Fibroblast of skin of abdomen (primary cell): ENCODE data around the gene CEP68. TPM values are rescaled to one million over a fixed set of nuclear protein-coding genes. Genes with fewer than 3 reads are reported as not detected.
A peak's percentile ranks its signal among the peaks of the same experiment; 100 is the strongest.
"Not testable (repeated sequence)": the region's sequence is repeated elsewhere in the genome, so short reads cannot be mapped to it uniquely, and the experiment has no call there.

Experiments
- DNase-seq: peaks from one replicate; pipeline ENCODE4 v3.0.0-alpha.2; 2013
- polyA plus RNA-seq, 2 experiments: library from polyadenylated mRNA; unstranded; fragments of 120-200 nt; gene quantifications; one replicate each; pipeline ENCODE4 v1.2.1, GENCODE V29; 2013; ENCODE audit not compliant: insufficient read length in 2 of 2

The CEP68 gene
- 10.7 TPM for polyA plus RNA-seq (2013, experiment 1 of 2; ENCODE audit: insufficient read length)
- polyA plus RNA-seq (2013, experiment 2 of 2; ENCODE audit: insufficient read length): 9.4 TPM

GRCh38 chr2:65056215-65057053, at the start of gene CEP68:
TSS of gene CEP68 (plus strand) at chr2:65056416. CDS start at chr2:65069445, 13,029 bp downstream.
- peak; percentile 96 for DNase-seq

DNA sequence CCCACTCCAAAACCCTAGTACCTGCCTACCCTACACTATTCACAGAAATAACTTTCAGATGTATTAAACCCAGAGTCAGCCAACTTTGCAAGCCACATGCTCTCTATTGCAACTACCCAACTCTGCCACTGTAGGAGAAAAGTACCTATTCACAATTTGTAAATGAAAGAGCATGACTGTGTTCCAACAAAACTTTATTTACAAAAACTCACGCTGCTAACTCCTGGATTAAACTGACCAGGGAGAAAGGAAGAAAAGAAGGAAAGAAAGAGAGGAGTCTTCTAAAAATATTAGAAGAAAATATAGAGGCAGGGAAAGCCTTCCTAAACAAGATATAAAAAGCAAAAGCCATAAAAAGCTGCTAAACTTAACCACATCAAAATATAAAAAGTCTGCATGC, 42.4 kb upstream of the CEP68 start:
- DNase-seq: no peak

DNA sequence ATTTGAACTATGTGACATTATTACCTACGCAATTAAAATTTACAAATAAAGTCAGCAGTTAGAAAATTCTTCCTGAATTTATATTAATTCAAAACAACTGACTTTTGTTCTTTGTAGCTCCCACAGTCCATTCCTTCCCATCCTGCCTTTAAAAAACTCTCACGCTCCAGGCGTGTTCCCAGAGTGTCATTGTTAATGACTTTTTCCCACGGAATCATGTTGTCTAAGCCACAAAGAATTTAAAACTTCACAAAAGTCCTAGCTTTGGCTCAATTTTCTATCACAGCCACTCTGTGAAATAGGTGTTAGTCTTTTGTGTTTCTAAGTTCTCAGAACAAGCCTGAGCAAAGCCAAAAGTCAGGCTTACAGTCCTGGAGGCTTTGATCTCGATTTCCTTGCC, 40.5 kb upstream of the CEP68 start:
- peak; percentile 9 for DNase-seq

DNA sequence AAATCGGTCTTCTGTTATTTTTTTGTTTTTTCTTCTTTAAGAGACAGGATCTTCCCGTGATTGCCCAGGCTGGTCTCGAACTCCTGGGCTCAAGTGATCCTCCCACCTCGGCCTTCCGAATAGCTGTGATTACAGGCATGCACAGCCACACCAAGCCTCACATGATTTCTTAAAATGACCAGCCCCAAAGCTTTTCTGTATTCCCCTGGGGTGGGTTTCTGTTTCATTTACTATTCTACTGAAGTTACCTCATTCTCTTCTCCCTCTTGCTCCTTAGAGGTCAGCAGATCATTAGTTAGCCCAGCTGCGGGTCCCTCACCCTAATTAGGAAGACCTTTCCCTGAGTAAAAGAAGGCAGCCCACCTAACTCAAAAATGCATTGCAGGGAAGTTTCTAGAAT, 39.4 kb upstream of the CEP68 start:
- DNase-seq: no peak

DNA sequence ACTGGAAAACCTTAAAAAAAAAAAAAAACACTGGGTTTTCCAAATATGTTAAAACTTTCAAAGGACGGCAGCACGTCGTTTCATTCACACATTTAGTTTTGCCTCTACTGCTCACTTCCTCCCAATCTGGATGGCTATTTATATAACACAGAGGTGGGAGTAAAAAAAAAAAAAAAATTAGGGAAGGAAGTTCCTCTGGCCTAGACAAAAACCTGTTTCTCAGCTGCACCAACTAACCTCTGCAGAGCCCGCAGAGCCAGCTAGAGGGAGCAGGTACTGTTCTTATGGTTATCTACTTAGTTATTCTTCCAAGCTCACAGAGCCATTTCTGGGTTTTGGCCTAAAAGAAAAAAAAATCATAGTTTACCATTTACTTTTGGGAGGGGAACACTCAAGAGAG, 38.9 kb upstream of the CEP68 start:
- no peak for DNase-seq

GRCh38 chr2:65018141-65018582, 38.1 kb upstream of the CEP68 start:
- no peak for DNase-seq

GRCh38 chr2:65019010-65019409, 37.2 kb upstream of the CEP68 start:
- no peak for DNase-seq

- no peak for DNase-seq
Observed at GRCh38 chr2:65019675-65020195, 36.5 kb upstream of the CEP68 start.

DNA sequence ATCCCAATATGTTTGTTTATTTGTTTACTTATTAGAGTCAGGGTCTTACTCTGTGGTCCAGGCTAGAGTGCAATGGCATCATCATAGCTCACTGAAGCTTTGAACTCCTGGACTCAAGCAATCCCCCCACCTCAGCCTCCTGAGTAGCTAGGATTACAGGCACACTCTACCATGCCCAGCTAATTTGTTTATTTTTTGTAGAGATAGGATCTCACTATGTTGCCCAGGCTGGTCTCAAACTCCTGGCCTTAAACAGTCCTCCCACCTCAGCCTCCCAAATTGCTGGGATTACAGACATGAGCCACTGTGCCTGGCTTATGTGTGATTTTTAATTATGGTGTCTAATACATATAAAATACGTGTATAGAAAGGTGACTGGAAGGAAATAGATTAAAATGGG, 36.0 kb upstream of the CEP68 start:
- DNase-seq: not testable (repeated sequence)

- no peak for DNase-seq
Observed at GRCh38 chr2:65020943-65021528, 35.2 kb upstream of the CEP68 start.

- no peak for DNase-seq
Observed at GRCh38 chr2:65021709-65022108, 34.5 kb upstream of the CEP68 start.

DNA sequence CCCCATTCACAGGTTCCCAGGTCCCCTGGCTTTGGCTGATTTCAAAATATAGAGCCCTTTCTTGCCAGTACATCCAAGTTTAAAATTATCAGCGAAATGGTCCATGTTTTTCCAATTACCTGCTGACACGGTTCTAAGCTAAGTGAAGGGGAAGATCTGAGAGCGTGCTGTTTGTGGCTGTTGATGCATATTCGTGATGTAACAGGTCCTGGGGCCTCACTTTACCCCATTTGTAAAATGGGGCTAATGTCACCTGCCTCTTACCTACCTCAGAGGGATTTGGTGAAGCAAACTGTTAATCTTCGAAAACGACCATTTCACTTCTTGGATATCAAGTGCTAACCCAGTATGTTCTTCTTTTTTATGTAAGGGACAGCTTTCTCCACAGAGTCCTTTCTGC, 34.0 kb upstream of the CEP68 start:
- DNase-seq: no peak

- DNase-seq: no peak
Observed at GRCh38 chr2:65023742-65024141, 32.5 kb upstream of the CEP68 start.

- DNase-seq: peak; percentile 92
Observed at GRCh38 chr2:65024149-65024829, 31.9 kb upstream of the CEP68 start.

DNA sequence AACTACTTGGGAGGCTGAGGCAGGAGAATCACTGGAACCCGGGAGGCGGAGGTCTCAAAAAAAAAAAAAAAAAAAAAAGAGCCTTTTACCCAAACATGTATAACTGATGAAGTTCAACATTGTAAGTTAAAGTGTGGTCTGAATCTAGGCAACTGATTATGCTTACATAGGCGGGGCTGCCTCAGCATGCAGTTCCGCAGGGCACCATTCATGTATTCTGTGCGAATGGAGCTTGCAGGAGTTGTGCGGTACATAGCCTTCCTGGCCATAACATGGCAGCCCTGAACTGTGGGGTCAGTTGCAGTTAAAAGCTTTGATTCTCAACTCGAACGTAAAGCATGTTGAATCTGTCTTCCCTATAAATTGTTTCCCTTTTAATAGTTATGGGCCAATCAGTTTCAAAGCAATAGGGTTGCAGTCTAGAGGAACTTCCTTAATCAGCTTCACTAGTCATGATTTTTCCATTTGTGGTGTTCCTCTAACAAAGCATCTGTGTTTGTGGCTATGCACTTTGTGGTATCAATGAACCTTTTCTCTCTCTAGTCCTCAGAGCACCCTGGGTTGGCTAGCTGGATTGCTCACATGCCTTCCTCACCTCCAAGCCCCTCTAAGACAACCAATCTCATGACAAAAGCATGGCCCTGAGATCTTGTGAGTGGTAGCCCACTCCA, 30.6 kb upstream of the CEP68 start:
- no peak for DNase-seq

DNA sequence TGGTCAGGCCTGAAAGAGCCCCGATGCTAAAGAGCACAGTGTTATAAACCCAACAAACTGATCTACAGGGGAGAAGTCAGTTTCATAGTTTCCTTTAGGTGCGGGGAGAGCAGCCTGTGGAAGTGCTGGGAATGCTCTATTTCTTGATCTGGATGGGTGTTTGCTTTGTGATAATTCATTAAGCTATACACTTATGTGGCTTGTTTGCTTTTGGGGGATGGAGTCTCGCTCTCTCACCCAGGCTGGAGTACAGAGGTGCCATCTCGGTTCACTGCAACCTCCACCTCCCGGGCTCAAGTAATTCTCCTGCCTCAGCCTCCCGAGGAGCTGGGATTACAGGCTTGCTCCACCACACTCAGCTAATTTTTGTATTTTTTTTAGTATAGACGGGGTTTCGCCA, 30.1 kb upstream of the CEP68 start:
- no peak for DNase-seq

- DNase-seq: no peak
Observed at GRCh38 chr2:65026704-65027464, 29.3 kb upstream of the CEP68 start.

GRCh38 chr2:65027616-65028244, 28.5 kb upstream of the CEP68 start:
- no peak for DNase-seq

DNA sequence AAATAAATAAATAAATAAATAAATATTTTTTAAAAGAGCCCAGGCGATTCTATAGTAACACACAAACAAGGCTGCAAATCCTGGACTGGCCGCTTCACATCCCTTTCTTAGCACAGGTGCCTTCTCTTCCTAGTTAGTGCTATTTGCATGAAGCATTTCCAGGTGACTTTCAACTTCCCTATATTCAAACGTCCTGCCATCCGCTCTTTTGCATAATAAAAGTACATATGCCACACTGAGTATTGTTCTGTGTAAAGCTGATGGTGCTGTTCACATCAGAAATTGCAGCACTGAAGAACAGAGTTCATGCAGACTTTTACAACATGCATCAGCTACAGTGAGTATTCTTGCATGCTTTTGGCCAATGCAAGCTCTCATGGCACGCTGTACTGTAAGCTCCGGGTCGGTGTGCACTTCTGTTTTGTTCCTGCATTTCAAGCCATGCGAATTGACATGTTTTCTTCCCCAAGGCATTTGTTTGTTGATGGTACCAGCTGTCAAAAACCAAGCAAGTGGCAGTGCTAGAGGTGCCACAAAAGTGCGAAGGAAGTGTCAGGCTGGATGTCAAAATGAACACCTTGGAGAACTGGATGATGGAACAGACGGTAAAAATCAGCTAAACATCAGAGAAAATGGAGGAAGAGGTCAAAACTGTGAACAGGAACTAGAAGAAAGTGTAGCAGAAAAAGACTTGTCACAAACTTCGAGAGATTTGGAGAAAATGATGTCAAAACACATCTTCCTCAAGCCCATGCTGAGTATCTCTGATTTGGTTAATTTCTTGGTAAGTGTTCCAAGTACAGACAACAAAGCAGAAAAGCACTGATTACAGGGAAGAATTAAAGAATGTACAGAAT, 25.5 kb upstream of the CEP68 start:
- no peak for DNase-seq

GRCh38 chr2:65031341-65032018, 24.7 kb upstream of the CEP68 start:
- DNase-seq: no peak
